GM12878 (cell line): ENCODE results near the gene METTL21A. TPM values are rescaled to one million over a fixed set of nuclear protein-coding genes. Genes with fewer than 3 reads are reported as not detected.

Experiments
- BRCA1 ChIP-seq: IDR thresholded peaks from 2 replicates; pipeline ENCODE4 v1.6.1; 2011; ENCODE audit warnings: low read depth, low read length, improper control_type of control experiment
- CBX5 ChIP-seq: sonication (generic); IDR thresholded peaks from 2 replicates; pipeline ENCODE4 v1.6.1; 2016; ENCODE audit warnings: low read depth, moderate library complexity, mild to moderate bottlenecking, inconsistent platforms
- CHD1 ChIP-seq: IDR thresholded peaks from 2 replicates; pipeline ENCODE4 v1.6.1; 2012; ENCODE audit warnings: low read depth, low read length, improper control_type of control experiment
- CHD4 ChIP-seq: fragments of 200-600 bp; sonication (generic); IDR thresholded peaks from 2 replicates; pipeline ENCODE4 v1.6.1; 2016; ENCODE audit warnings: mild to moderate bottlenecking
- FOXM1 ChIP-seq: IDR thresholded peaks from 2 replicates; pipeline ENCODE4 v1.6.1; 2012; ENCODE audit warnings: low read depth, mild to moderate bottlenecking, inconsistent platforms, low read length, moderate library complexity
- JUND ChIP-seq: IDR thresholded peaks from 2 replicates; pipeline ENCODE4 v1.6.1; 2012; ENCODE audit warnings: low read depth, mild to moderate bottlenecking, low read length, improper control_type of control experiment, moderate library complexity
- KDM1A ChIP-seq: fragments of 200-600 bp; sonication (generic); IDR thresholded peaks from 2 replicates; pipeline ENCODE4 v1.6.1; 2016; ENCODE audit warnings: borderline replicate concordance
- MYB ChIP-seq: fragments of 150-350 bp; IDR thresholded peaks from 2 replicates; pipeline ENCODE4 v1.6.1; 2014; ENCODE audit warnings: mild to moderate bottlenecking, low read depth, low read length, borderline replicate concordance
- NFYA ChIP-seq: IDR thresholded peaks from 2 replicates; pipeline ENCODE4 v1.6.1; 2011; ENCODE audit warnings: low read depth, mild to moderate bottlenecking, low read length, improper control_type of control experiment, borderline replicate concordance
- POLR2A ChIP-seq: IDR thresholded peaks from 2 replicates; pipeline ENCODE4 v1.6.1; 2011; ENCODE audit warnings: low read depth, mild to moderate bottlenecking, low read length
- POU2F2 ChIP-seq: IDR thresholded peaks from 3 replicates; pipeline ENCODE4 v1.6.1; 2011; ENCODE audit warnings: low read depth, mild to moderate bottlenecking, low read length, borderline replicate concordance
- SP1 ChIP-seq: IDR thresholded peaks from one replicate; pipeline ENCODE4 v1.6.1; 2011; ENCODE audit warnings: low read depth, low read length
- SUZ12 ChIP-seq: fragments of 200-600 bp; sonication (generic); IDR thresholded peaks from one replicate; pipeline ENCODE4 v1.6.1; 2018; ENCODE audit warnings: antibody characterized with exemption, mild to moderate bottlenecking; ENCODE audit not compliant: unreplicated experiment
- WRNIP1 ChIP-seq: IDR thresholded peaks from 2 replicates; pipeline ENCODE4 v1.6.1; 2011; ENCODE audit warnings: low read depth, low read length, improper control_type of control experiment, borderline replicate concordance
- YBX1 ChIP-seq: fragments of 450-650 bp; IDR thresholded peaks from 2 replicates; pipeline ENCODE4 v1.6.1; 2016; ENCODE audit warnings: antibody characterized with exemption
- ZNF274 ChIP-seq: IDR thresholded peaks from one replicate; pipeline ENCODE4 v1.8.0; 2011; ENCODE audit not compliant: insufficient read length, insufficient read depth
- ZNF687 ChIP-seq: fragments of 450-650 bp; IDR thresholded peaks from 2 replicates; pipeline ENCODE4 v1.6.1; 2017; ENCODE audit warnings: mild to moderate bottlenecking, moderate library complexity
- polyA plus RNA-seq, 11 experiments: library from polyadenylated mRNA; depleted of rRNA in 4 of 11; unstranded in 6 of 11; stranded (reverse) in 5 of 11; fragments of >200 nt; fragmentation: Nextera tagmentation in 4 of 11; fragmentation: Illumina TruSeq in 1 of 11; extraction: Ambion mirVana in 4 of 11; extraction: Trizol in 1 of 11; gene quantifications; 1 replicate in 1 of 11; 2 replicates in 10 of 11; pipeline versions ENCODE4 v1.2.1 to v1.2.3, GENCODE V29; 2011 to 2016; ENCODE audit warnings: inconsistent platforms in 2 of 11, missing spikeins in 2 of 11, low read depth in 1 of 11
- total RNA-seq, 4 experiments: library from RNA; depleted of rRNA in 3 of 4; stranded (reverse); fragments of >200 nt in 3 of 4; fragmentation: Illumina TruSeq in 1 of 4; extraction: Trizol in 1 of 4; gene quantifications; 2 replicates each; pipeline versions ENCODE4 v1.2.1 to v1.2.3, GENCODE V29; 2013 to 2021
- TF ChIP-seq, protein P1 (sequence below): fragments of 450-650 bp; IDR thresholded peaks from 2 replicates; pipeline ENCODE4 v1.6.1; 2016; ENCODE audit warnings: mild to moderate bottlenecking
- TF ChIP-seq, protein P2 (sequence below): IDR thresholded peaks from 2 replicates; pipeline ENCODE4 v1.6.1; 2012; ENCODE audit warnings: mild to moderate bottlenecking, low read depth, low read length

Gene METTL21A
- total and polyA plus RNA-seq, 10 of the 15 experiments (the other 5 are each of a cell fraction or from before 2014, with no cell fraction given): 6.8 to 41.7 (median 27.8) TPM

GRCh38 chr2:207625014-207625907 is at the start of gene METTL21A (continued):
- TF ChIP-seq CHD4 (0 out of 2 replicates have a peak, but pooled peaks have one; percentile 44), SP1 (no peak), POLR2A (peak; percentile 89), POU2F2 (peak; percentile 52), YBX1 (no peak), KDM1A (no peak), ZNF687 (peak; percentile 84; the same call in 1 of the 2 replicates), BRCA1 (no peak), MYB (peak; percentile 44; the same call in 1 of the 2 replicates), WRNIP1 (no peak), CBX5 (peak; percentile 61; the same call in 1 of the 2 replicates), JUND (no peak), SUZ12 (no peak), CHD1 (0 out of 2 replicates have a peak, but pooled peaks have one; percentile 20), NFYA (no peak), FOXM1 (peak; percentile 48; the same call in 1 of the 2 replicates), ZNF274 (no peak)
- TF ChIP-seq, protein P1, sequence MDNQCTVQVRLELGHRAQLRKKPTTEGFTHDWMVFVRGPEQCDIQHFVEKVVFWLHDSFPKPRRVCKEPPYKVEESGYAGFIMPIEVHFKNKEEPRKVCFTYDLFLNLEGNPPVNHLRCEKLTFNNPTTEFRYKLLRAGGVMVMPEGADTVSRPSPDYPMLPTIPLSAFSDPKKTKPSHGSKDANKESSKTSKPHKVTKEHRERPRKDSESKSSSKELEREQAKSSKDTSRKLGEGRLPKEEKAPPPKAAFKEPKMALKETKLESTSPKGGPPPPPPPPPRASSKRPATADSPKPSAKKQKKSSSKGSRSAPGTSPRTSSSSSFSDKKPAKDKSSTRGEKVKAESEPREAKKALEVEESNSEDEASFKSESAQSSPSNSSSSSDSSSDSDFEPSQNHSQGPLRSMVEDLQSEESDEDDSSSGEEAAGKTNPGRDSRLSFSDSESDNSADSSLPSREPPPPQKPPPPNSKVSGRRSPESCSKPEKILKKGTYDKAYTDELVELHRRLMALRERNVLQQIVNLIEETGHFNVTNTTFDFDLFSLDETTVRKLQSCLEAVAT: peak; percentile 79
- TF ChIP-seq, protein P2, sequence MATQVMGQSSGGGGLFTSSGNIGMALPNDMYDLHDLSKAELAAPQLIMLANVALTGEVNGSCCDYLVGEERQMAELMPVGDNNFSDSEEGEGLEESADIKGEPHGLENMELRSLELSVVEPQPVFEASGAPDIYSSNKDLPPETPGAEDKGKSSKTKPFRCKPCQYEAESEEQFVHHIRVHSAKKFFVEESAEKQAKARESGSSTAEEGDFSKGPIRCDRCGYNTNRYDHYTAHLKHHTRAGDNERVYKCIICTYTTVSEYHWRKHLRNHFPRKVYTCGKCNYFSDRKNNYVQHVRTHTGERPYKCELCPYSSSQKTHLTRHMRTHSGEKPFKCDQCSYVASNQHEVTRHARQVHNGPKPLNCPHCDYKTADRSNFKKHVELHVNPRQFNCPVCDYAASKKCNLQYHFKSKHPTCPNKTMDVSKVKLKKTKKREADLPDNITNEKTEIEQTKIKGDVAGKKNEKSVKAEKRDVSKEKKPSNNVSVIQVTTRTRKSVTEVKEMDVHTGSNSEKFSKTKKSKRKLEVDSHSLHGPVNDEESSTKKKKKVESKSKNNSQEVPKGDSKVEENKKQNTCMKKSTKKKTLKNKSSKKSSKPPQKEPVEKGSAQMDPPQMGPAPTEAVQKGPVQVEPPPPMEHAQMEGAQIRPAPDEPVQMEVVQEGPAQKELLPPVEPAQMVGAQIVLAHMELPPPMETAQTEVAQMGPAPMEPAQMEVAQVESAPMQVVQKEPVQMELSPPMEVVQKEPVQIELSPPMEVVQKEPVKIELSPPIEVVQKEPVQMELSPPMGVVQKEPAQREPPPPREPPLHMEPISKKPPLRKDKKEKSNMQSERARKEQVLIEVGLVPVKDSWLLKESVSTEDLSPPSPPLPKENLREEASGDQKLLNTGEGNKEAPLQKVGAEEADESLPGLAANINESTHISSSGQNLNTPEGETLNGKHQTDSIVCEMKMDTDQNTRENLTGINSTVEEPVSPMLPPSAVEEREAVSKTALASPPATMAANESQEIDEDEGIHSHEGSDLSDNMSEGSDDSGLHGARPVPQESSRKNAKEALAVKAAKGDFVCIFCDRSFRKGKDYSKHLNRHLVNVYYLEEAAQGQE: peak; percentile 35; the same call in 1 of the 2 replicates
